ENCODE measurements around the gene SCART1.
"Not testable (repeated sequence)": the region's sequence is repeated elsewhere in the genome, so short reads cannot be mapped to it uniquely, and the experiment has no call there.

SCART1 gene

GRCh38 chr10:133453516-133454203, at the start of gene SCART1:
Gene SCART1, plus strand, starts transcription at chr10:133453945. Its CDS starts 53 bp downstream, at chr10:133453998.
- no peak for DNase-seq

- DNase-seq: no peak
Measured at GRCh38 chr10:133405272-133405671, 48.5 kb upstream of the SCART1 start.

- no peak for DNase-seq
Measured at GRCh38 chr10:133405844-133406527, 47.8 kb upstream of the SCART1 start.

- no peak for DNase-seq
Measured at GRCh38 chr10:133411523-133412380, 42.0 kb upstream of the SCART1 start.

- no peak for DNase-seq
Measured at GRCh38 chr10:133412381-133412711, 41.4 kb upstream of the SCART1 start.

GRCh38 chr10:133414401-133414800, 39.3 kb upstream of the SCART1 start:
- not testable (repeated sequence) for DNase-seq

- no peak for DNase-seq
Measured at GRCh38 chr10:133415752-133416151, 38.0 kb upstream of the SCART1 start.

GRCh38 chr10:133418289-133418993, 35.3 kb upstream of the SCART1 start:
- DNase-seq: no peak

GRCh38 chr10:133419211-133419950, 34.4 kb upstream of the SCART1 start:
- no peak for DNase-seq

- no peak for DNase-seq
Measured at GRCh38 chr10:133420028-133420427, 33.7 kb upstream of the SCART1 start.

GRCh38 chr10:133420579-133420978, 33.2 kb upstream of the SCART1 start:
- no peak for DNase-seq

- no peak for DNase-seq
Measured at GRCh38 chr10:133421336-133422222, 32.2 kb upstream of the SCART1 start.

- no peak for DNase-seq
Measured at GRCh38 chr10:133422223-133422806, 31.4 kb upstream of the SCART1 start.

- DNase-seq: no peak
Measured at GRCh38 chr10:133422807-133423771, 30.7 kb upstream of the SCART1 start.

- DNase-seq: not testable (repeated sequence)
Measured at GRCh38 chr10:133424102-133424501, 29.6 kb upstream of the SCART1 start.

- not testable (repeated sequence) for DNase-seq
Measured at GRCh38 chr10:133424601-133425000, 29.1 kb upstream of the SCART1 start, which contains the start of gene SPRN. Gene SPRN, minus strand, starts transcription at chr10:133424625. Its CDS starts 944 bp downstream, at chr10:133423681.

- not testable (repeated sequence) for DNase-seq
Measured at GRCh38 chr10:133429571-133429970, 24.2 kb upstream of the SCART1 start.

GRCh38 chr10:133431888-133432613, 21.7 kb upstream of the SCART1 start:
- not testable (repeated sequence) for DNase-seq

- DNase-seq: not testable (repeated sequence)
Measured at GRCh38 chr10:133432789-133433188, 21.0 kb upstream of the SCART1 start.

Data from DMS153 (cell line).